Urinary bladder (tissue), 4 donors: ENCODE data around the gene EFHC1. TPM values are rescaled to one million over a fixed set of nuclear protein-coding genes. Genes with fewer than 3 reads are reported as not detected.

Experiments used
- DNase-seq: peaks from one replicate; pipeline ENCODE4 v3.0.0-alpha.2; 2015; ENCODE audit errors: extremely low spot score
- H3K27ac ChIP-seq: one replicate; pipeline ENCODE4 v1.5.1; 2013; ENCODE audit warnings: low read depth, mild to moderate bottlenecking, moderate library complexity
- H3K36me3 ChIP-seq: one replicate; pipeline ENCODE4 v1.6.1; 2013; ENCODE audit warnings: mild to moderate bottlenecking, moderate library complexity; ENCODE audit not compliant: insufficient read depth
- H3K4me1 ChIP-seq: one replicate; pipeline ENCODE4 v1.6.1; 2013; ENCODE audit warnings: mild to moderate bottlenecking, moderate library complexity; ENCODE audit not compliant: insufficient read depth
- H3K4me3 ChIP-seq: one replicate; pipeline ENCODE4 v1.5.1; 2013; ENCODE audit warnings: low read depth, low read length
- WGBS: extraction: QIAGEN DNeasy Blood & Tissue Kit; methylation state at CpG from one replicate; pipeline ENCODE4 v1.1.7; 2013; 5-methylcytosine and 5-hydroxymethylcytosine counted together
- polyA plus RNA-seq: library from polyadenylated mRNA; stranded (reverse); fragments of 200-250 nt; gene quantifications from one replicate; pipeline ENCODE4 v1.2.3, GENCODE V29; 2013
- total RNA-seq: library from RNA; depleted of rRNA; stranded (reverse); fragments of >200 nt; gene quantifications from one replicate; pipeline ENCODE4 v1.2.3, GENCODE V29; 2014
- donor health status: healthy with polysubstance abuse.
- donor health status: healthy.

The EFHC1 gene
- total and polyA plus RNA-seq, 2 donors, result 12.8 to 51.2 TPM

DNA sequence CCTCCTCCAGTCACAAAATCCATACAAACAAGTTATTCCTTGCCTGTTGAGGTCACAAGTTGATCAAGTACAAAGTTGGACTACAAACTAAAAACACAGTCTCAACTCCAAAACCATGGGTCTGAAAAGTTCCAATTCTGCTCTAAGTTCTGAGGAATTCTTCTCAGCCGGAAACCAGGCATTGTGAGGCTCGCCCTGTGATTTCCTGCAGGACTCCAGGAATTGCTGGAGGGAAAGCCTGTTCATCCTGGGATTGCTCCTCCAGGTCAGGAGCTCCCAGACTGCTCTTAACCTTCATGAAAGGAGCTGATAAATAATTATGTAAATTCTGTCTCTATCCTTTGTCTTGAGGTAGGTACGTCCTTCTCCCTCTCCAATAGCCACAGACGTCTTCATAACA lies 148.2 kb downstream of the EFHC1 start:
- no peak for DNase-seq
- 75% methylated on average over 4 of the region's 4 CpGs for WGBS
- H3K27ac ChIP-seq, result no peak overlapping the region
- no peak overlapping the region for H3K4me3 ChIP-seq
- no peaks in the 10 kb centered on the region for H3K36me3 ChIP-seq
- peaks cover 1% of the 10 kb centered on the region for H3K4me1 ChIP-seq

DNA sequence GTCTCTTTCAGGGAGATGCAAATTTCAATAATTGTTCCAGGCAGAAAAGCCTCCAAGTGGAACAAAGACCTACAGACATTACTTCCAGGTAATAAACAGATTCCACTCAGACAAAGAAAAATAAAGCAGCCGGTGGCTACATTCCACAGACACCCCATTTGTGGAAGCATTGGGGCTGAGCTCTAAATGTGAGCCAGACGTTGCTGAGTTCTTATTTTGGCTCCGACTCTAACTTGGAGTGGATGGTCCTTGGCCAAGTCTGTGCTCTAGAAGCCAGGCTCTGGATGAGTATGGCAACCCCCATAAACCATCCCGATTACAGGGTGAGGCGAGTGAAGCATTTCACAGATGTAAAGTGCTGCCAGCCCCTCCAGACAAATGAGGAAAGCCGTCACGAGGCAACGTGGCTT lies 150.2 kb downstream of the EFHC1 start:
- H3K4me3 ChIP-seq, result no peak overlapping the region
- peaks cover 1% of the 10 kb centered on the region for H3K4me1 ChIP-seq
- 24% methylated on average over 8 of the region's 8 CpGs for WGBS
- no peaks in the 10 kb centered on the region for H3K36me3 ChIP-seq
- DNase-seq, result no peak
- no peak overlapping the region for H3K27ac ChIP-seq

DNA sequence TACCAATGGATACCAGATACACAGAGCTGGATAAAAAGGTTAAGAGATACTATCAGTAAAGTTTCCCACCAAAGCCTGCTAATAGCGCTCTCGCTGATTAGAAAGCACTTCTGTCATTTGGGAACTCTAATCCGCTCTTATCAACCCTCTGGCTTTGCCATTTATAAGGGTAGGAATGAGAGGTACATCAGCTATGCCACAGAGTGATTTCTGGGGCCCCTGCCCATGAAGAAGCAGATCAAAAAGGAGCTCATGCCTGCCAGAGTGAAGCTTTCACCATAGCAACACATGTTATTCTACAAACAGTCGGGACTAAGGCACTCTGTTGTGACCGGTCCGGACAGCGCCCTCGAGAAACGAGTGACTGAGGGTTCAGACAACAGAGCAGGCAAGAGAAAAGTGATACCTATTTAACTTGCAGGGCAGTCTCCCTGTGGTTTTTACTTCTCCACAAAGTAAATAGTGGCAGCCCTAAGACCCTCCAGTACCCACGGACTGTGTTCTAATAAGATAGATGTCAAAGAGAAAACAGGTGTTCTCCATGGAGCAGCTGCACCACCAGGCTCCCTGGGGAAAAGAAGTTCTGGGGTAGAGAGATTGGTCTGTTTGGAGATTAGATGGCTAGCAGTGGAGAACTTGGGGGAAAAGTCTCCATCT lies 151.1 kb downstream of the EFHC1 start:
- Histone ChIP-seq H3K27ac (no peak overlapping the region), H3K4me1 (peaks cover 1% of the 10 kb centered on the region), H3K36me3 (no peaks in the 10 kb centered on the region), H3K4me3 (no peak overlapping the region)
- DNase-seq, result no peak
- WGBS, result 41% methylated on average over 10 of the region's 10 CpGs

DNA sequence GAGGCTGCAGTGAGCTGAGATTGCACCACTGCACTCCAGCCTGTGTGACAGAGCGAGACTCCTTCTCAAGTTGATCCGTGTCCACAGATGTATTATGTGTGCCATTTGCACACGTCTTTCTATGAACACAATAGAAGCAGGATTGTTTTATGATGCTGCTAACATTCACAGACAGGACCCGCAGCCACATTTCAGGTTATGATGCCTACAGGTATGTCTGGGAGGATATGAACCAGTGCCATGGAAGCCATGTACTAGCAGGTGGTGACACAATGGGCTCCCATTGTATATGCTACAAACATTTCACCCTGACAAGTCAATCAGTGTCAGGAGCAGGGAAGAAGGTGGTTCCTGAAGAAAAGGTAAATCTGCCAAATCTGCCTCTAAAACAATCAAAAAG lies 152.4 kb downstream of the EFHC1 start:
- H3K4me3 ChIP-seq, result no peak overlapping the region
- H3K36me3 ChIP-seq, result no peaks in the 10 kb centered on the region
- DNase-seq, result no peak
- no peaks in the 10 kb centered on the region for H3K4me1 ChIP-seq
- WGBS, result 91% methylated on average over 4 of the region's 4 CpGs
- no peak overlapping the region for H3K27ac ChIP-seq

DNA sequence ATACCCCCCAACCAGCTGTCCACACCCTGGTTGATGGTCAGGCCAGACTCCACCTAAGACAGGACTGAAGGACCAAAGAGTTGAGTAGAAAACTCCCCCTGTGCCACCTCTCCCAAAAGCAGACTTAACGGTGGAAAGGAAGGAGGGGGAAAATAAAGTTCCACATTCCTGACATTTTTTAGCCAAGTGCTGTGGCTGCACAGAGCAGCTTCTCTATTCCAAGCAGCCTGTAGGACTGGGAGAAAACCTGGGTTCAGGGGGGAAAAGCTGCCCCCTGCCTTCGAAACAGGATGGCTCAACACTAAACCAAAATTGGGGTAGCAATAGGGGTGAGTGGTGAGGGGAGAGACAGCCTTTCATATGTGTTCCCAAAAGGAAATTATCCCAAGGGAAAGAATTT lies 153.2 kb downstream of the EFHC1 start:
- H3K36me3 ChIP-seq, result no peaks in the 10 kb centered on the region
- H3K4me1 ChIP-seq, result no peaks in the 10 kb centered on the region
- H3K27ac ChIP-seq, result peak overlapping the region; percentile 1
- no peak for DNase-seq
- H3K4me3 ChIP-seq, result no peak overlapping the region
- 15% methylated on average over 2 of the region's 2 CpGs for WGBS

Other genes starting within 250 kb of the EFHC1 start
- not detected for gene IL17A, start 234.0 kb upstream of the EFHC1 start, total RNA-seq
- gene IL17A, start 234.0 kb upstream of the EFHC1 start, polyA plus RNA-seq, result not detected
- not detected for gene IL17F, start 175.8 kb upstream of the EFHC1 start, total RNA-seq
- not detected for gene IL17F, start 175.8 kb upstream of the EFHC1 start, polyA plus RNA-seq
- 45.8 TPM for gene MCM3, start 135.6 kb upstream of the EFHC1 start, total RNA-seq
- gene MCM3, start 135.6 kb upstream of the EFHC1 start, polyA plus RNA-seq, result 48.8 TPM
- gene PAQR8, start 58.2 kb upstream of the EFHC1 start, total RNA-seq, result 15.4 TPM
- gene PAQR8, start 58.2 kb upstream of the EFHC1 start, polyA plus RNA-seq, result 12.1 TPM
- 25.2 TPM for gene TRAM2, start 156.7 kb downstream of the EFHC1 start, total RNA-seq
- gene TRAM2, start 156.7 kb downstream of the EFHC1 start, polyA plus RNA-seq, result 22.9 TPM